Measurements from ENCODE around the gene TBK1. TPM values are rescaled to one million over a fixed set of nuclear protein-coding genes. Genes with fewer than 3 reads are reported as not detected.

The TBK1 gene
- total RNA-seq, 1 experiment from 2014 or later: 23.6 TPM

DNA sequence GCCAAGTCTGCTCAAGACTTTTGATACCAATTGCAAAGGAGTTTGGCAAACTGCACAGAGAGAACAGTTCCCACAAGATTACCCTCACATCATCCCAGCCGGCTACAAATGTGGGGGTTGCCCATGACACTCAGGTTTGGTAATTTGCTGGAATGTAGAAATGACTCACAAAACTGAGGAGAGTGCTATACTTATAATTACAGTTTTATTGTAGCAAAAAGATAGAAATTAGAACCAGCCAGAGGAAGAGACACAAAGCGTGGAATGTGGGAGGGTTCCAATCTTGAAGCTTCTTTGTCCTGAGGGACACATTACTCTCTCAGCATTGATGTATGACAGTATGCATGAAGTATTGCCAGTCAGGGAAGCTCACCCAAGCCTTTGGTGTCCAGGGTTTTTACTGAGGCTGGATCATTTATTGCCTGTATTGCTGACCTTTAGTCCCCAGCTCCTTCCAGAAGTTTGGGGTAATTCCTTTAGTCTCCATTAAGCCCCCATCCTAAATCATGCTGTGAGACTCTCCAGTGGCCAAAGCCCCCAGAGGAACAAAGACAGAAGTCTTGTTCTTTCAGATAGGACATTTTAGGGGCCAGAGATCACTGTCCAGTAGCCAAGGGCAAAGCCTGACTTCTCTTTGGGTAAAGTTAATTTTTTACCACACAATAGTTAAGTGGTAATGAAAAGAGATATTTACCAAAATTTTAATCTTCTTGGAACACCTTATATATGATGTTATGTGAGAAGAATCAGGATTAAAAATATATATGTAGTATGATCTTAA, 9.9 kb downstream of the TBK1 start:
- H4K5ac ChIP-seq (ENCODE audit: insufficient read length, low read depth, low read length): no peak overlapping the region
- TF ChIP-seq, protein P1, sequence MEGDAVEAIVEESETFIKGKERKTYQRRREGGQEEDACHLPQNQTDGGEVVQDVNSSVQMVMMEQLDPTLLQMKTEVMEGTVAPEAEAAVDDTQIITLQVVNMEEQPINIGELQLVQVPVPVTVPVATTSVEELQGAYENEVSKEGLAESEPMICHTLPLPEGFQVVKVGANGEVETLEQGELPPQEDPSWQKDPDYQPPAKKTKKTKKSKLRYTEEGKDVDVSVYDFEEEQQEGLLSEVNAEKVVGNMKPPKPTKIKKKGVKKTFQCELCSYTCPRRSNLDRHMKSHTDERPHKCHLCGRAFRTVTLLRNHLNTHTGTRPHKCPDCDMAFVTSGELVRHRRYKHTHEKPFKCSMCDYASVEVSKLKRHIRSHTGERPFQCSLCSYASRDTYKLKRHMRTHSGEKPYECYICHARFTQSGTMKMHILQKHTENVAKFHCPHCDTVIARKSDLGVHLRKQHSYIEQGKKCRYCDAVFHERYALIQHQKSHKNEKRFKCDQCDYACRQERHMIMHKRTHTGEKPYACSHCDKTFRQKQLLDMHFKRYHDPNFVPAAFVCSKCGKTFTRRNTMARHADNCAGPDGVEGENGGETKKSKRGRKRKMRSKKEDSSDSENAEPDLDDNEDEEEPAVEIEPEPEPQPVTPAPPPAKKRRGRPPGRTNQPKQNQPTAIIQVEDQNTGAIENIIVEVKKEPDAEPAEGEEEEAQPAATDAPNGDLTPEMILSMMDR (conservative IDR thresholded peaks at IDR 0.05): no peak
- no peak overlapping the region for H3K56ac ChIP-seq (ENCODE audit: insufficient read length, low read depth, low read length)
- peaks cover 6 to 63% (median 47%) of the 10 kb centered on the region in 3 experiments; a peak in 6 of 7 replicates for H3K36me3 Mint-ChIP-seq (ENCODE audit: insufficient read depth in 1 of 3, low read depth in 3 of 3)
- no peak overlapping the region for H2BK15ac ChIP-seq (ENCODE audit: low read depth, low read length)
- no peak for DNase-seq
- H2AFZ ChIP-seq (ENCODE audit: low read length): no peak overlapping the region
- no peak overlapping the region for H4K91ac ChIP-seq (ENCODE audit: insufficient read length, low read depth, low read length)
- H3K4me1 ChIP-seq (ENCODE audit: insufficient read depth, low read length): peaks cover 2% of the 10 kb centered on the region; the same call in 1 of the 2 replicates
- no peak overlapping the region for H2BK120ac ChIP-seq (ENCODE audit: low read depth, low read length, poor library complexity, severe bottlenecking)
- no peak overlapping the region for H3K14ac ChIP-seq (ENCODE audit: insufficient read depth, low read length)
- no peak overlapping the region for H3K27ac ChIP-seq (ENCODE audit: insufficient read length, low read depth, low read length)
- H3K9ac ChIP-seq (ENCODE audit: extremely low read depth, insufficient read length, low read length): no peak overlapping the region
- H2BK12ac ChIP-seq (ENCODE audit: insufficient read length, low read depth, low read length): no peak overlapping the region
- H3K23me2 ChIP-seq (ENCODE audit: insufficient read length, low read depth, low read length, poor library complexity, severe bottlenecking): no peaks in the 10 kb centered on the region
- H3K18ac ChIP-seq (ENCODE audit: insufficient read length, low read depth, low read length): no peak overlapping the region
- H4K8ac ChIP-seq (replicated peaks; ENCODE audit: insufficient read length, low read depth, low read length): no peak overlapping the region
- H2BK5ac ChIP-seq (ENCODE audit: insufficient read length, low read length): no peak overlapping the region
- H3K79me2 ChIP-seq (ENCODE audit: insufficient read depth, low read length): peaks cover 3% of the 10 kb centered on the region; the same call in 1 of the 2 replicates
- no peaks in the 10 kb centered on the region for H3K9me3 ChIP-seq (ENCODE audit: control insufficient read depth, low read depth, low read length)
- H3T11ph ChIP-seq (ENCODE audit: low read length): no peak overlapping the region
- peak overlapping the region in 1 of 3 experiments; percentile 37; a peak in 2 of 7 replicates for H3K27ac Mint-ChIP-seq
- H3K4ac ChIP-seq (ENCODE audit: low read depth, low read length): no peak overlapping the region
- no peak overlapping the region for H3K4me3 Mint-ChIP-seq
- no peak overlapping the region for H3K4me2 ChIP-seq (ENCODE audit: insufficient read depth, insufficient read length, low read length)
- no peaks in the 10 kb centered on the region for H3K27me3 Mint-ChIP-seq (ENCODE audit: low read depth)
- no peak overlapping the region for H3K23ac ChIP-seq (ENCODE audit: insufficient read length, low read depth, low read length)
- H2AK5ac ChIP-seq (ENCODE audit: insufficient read length, low read length): no peak overlapping the region
- H3K9me3 Mint-ChIP-seq: no peaks in the 10 kb centered on the region
- H3K4me1 Mint-ChIP-seq: peaks cover 8 to 9% of the 10 kb centered on the region in 2 experiments
- H3K27me3 ChIP-seq (ENCODE audit: insufficient read depth, low read length): no peaks in the 10 kb centered on the region
- no CpG with 5 or more reads among the region's 2 CpGs for WGBS (ENCODE audit: extremely low coverage, insufficient read length, low lambda C conversion rate)
- H2BK20ac ChIP-seq (ENCODE audit: low read depth, low read length, poor library complexity, severe bottlenecking): no peak overlapping the region
- H3K79me1 ChIP-seq (ENCODE audit: insufficient read depth, low read depth, low read length, poor library complexity, severe bottlenecking): peaks cover 2% of the 10 kb centered on the region
- no peaks in the 10 kb centered on the region for H4K20me1 ChIP-seq (ENCODE audit: control insufficient read depth, insufficient read depth, insufficient read length)
